Glutamatergic neuron (in vitro differentiated cells): ENCODE measurements around the gene CBFA2T3. TPM values are rescaled to one million over a fixed set of nuclear protein-coding genes. Genes with fewer than 3 reads are reported as not detected.
A peak's percentile ranks its signal among the peaks of the same experiment; 100 is the strongest.

Experiments
- DNase-seq: peaks from one replicate; pipeline ENCODE4 v3.0.0; 2022
- H3K27ac Mint-ChIP-seq: one replicate; pipeline ENCODE4 v1.8.0; 2020; ENCODE audit warnings: mild to moderate bottlenecking, mixed read lengths, inconsistent platforms; ENCODE audit not compliant: unreplicated experiment
- H3K27me3 Mint-ChIP-seq: one replicate; pipeline ENCODE4 v1.8.0; 2020; ENCODE audit warnings: mild to moderate bottlenecking, moderate library complexity, mixed read lengths, inconsistent platforms; ENCODE audit not compliant: unreplicated experiment
- H3K36me3 Mint-ChIP-seq: one replicate; pipeline ENCODE4 v1.8.0; 2020; ENCODE audit warnings: mild to moderate bottlenecking, mixed read lengths, inconsistent platforms; ENCODE audit not compliant: unreplicated experiment
- H3K4me1 Mint-ChIP-seq: one replicate; pipeline ENCODE4 v1.8.0; 2020; ENCODE audit warnings: mild to moderate bottlenecking, low read depth, mixed read lengths, inconsistent platforms; ENCODE audit not compliant: unreplicated experiment
- H3K4me3 Mint-ChIP-seq: one replicate; pipeline ENCODE4 v1.8.0; 2020; ENCODE audit warnings: mild to moderate bottlenecking, mixed read lengths, inconsistent platforms; ENCODE audit not compliant: unreplicated experiment
- H3K9me3 Mint-ChIP-seq: one replicate; pipeline ENCODE4 v1.8.0; 2020; ENCODE audit warnings: mild to moderate bottlenecking, moderate library complexity, mixed read lengths, inconsistent platforms; ENCODE audit not compliant: unreplicated experiment
- total RNA-seq: library from RNA; stranded (reverse); fragmentation: NEBNext Ultra II Directional; extraction: Animal tissue kit (Norgen Biotek cat#: 25700); gene quantifications from one replicate; pipeline ENCODE4 v1.2.1, GENCODE V29; 2021; ENCODE audit not compliant: unreplicated experiment
- TF ChIP-seq, protein P1 (sequence below): fragments of 200-600 bp; sonication (generic); IDR thresholded peaks from one replicate; pipeline ENCODE4 v1.5.0; 2021; ENCODE audit not compliant: partially characterized antibody, unreplicated experiment

Gene CBFA2T3
- total RNA-seq, 1 donor from 2014 or later = 126 TPM

GRCh38 chr16:88922826-88923410 lies 54.1 kb downstream of the CBFA2T3 start:
- peaks cover 32% of the 10 kb centered on the region for H3K4me1 Mint-ChIP-seq
- H3K27me3 Mint-ChIP-seq = peaks cover 5% of the 10 kb centered on the region
- peak overlapping the region; percentile 80 for H3K27ac Mint-ChIP-seq
- H3K4me3 Mint-ChIP-seq = no peak overlapping the region
- no peak for DNase-seq
- TF ChIP-seq, protein P1, sequence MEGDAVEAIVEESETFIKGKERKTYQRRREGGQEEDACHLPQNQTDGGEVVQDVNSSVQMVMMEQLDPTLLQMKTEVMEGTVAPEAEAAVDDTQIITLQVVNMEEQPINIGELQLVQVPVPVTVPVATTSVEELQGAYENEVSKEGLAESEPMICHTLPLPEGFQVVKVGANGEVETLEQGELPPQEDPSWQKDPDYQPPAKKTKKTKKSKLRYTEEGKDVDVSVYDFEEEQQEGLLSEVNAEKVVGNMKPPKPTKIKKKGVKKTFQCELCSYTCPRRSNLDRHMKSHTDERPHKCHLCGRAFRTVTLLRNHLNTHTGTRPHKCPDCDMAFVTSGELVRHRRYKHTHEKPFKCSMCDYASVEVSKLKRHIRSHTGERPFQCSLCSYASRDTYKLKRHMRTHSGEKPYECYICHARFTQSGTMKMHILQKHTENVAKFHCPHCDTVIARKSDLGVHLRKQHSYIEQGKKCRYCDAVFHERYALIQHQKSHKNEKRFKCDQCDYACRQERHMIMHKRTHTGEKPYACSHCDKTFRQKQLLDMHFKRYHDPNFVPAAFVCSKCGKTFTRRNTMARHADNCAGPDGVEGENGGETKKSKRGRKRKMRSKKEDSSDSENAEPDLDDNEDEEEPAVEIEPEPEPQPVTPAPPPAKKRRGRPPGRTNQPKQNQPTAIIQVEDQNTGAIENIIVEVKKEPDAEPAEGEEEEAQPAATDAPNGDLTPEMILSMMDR = no peak
- H3K36me3 Mint-ChIP-seq = no peaks in the 10 kb centered on the region
- peaks cover 9% of the 10 kb centered on the region for H3K9me3 Mint-ChIP-seq

- Mint-ChIP-seq H3K36me3 (no peaks in the 10 kb centered on the region), H3K4me1 (peaks cover 35% of the 10 kb centered on the region), H3K27me3 (peaks cover 7% of the 10 kb centered on the region), H3K9me3 (peaks cover 9% of the 10 kb centered on the region), H3K27ac (no peak overlapping the region), H3K4me3 (no peak overlapping the region)
- TF ChIP-seq, protein P1 = no peak
- no peak for DNase-seq
Measured at GRCh38 chr16:88922114-88922825, 54.7 kb downstream of the CBFA2T3 start.

DNA sequence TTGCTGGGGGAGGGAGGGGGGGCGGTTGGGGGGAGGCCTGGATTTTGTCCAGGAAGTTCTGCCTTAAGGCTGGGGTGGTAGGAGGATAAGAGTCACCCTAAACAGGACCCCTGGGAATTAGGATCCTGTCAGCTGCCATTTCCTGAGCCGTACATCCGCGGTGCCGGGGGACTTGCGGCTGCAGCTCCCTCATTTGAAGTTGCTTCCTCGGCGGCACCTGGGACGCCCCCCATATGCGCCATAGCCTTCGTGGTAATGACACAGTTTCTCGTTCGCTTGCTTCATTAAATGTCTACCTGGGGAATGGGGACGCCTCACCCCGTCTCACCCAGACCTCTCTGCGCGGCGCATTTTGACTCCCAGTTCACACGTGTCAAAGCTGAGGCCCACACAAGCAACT lies 55.4 kb downstream of the CBFA2T3 start:
- Mint-ChIP-seq H3K4me1 (peaks cover 37% of the 10 kb centered on the region), H3K4me3 (no peak overlapping the region), H3K27me3 (peaks cover 10% of the 10 kb centered on the region), H3K36me3 (no peaks in the 10 kb centered on the region), H3K9me3 (peaks cover 12% of the 10 kb centered on the region), H3K27ac (peak overlapping the region; percentile 62)
- TF ChIP-seq, protein P1 = no peak
- DNase-seq = no peak

DNA sequence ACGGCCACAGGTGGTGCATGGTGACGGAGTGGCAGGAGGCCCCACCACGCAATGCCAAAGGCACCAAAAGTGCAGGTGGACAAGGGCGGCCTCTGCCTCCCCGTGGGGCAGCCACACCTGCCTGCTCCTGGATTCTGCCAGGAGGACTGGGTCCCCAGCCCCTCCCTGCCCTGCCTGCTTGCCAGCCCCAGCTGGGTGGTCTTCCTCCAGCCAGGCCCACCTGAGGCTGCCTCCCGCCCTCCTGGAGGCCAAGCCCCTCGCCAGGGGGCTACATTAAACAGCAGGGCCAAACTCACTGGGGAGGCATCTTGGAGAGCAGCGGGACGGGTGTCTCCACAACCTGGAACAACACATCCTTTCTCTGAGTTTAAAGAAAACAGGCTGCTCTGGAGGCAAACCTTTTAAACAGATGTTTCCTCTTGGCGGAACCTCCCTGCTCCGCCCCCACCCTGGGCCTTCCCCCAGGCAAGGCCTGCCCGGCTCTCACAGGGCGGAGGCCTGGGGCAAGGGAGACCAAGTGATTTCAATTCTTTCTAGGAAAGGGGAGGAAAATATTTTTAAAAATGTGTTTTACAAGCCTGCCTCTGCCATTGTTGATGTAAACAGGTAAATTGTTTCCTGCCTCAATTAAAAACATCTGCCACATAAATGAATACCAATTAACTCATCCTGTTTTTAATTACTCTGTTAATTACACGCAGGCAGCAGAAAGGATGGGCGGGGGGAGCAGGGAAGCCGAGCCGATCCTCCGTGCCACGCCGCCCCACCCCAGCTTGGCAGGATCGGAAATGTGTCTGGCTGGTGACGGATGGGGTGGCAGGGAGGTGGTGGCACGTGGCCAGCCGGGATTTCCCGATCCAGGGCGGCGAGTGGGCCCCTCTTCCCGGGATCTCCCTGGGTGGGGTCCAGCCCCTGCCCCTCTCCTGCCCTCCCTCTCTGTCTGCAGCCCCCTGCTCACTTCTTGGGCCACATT lies 56.1 kb downstream of the CBFA2T3 start:
- Mint-ChIP-seq H3K27ac (peak overlapping the region; percentile 70), H3K27me3 (peaks cover 9% of the 10 kb centered on the region), H3K4me1 (peaks cover 38% of the 10 kb centered on the region), H3K4me3 (no peak overlapping the region), H3K9me3 (peaks cover 14% of the 10 kb centered on the region), H3K36me3 (no peaks in the 10 kb centered on the region)
- TF ChIP-seq, protein P1 = no peak
- DNase-seq = peak; percentile 48
